GM19438 (cell line): ENCODE measurements around the gene ZDHHC6.
A peak's percentile ranks its signal among the peaks of the same experiment; 100 is the strongest.
"Not testable (repeated sequence)": the region's sequence is repeated elsewhere in the genome, so short reads cannot be mapped to it uniquely, and the experiment has no call there.

Experiments used
- ATAC-seq: cut with Tn5 transposase; IDR thresholded peaks from one replicate; pipeline ENCODE4 v1.9.1; 2021; ENCODE audit warnings: low read depth; ENCODE audit not compliant: unreplicated experiment

The ZDHHC6 gene

GRCh38 chr10:112393827-112394226 lies 52.9 kb downstream of the ZDHHC6 start:
- ATAC-seq = no peak

DNA sequence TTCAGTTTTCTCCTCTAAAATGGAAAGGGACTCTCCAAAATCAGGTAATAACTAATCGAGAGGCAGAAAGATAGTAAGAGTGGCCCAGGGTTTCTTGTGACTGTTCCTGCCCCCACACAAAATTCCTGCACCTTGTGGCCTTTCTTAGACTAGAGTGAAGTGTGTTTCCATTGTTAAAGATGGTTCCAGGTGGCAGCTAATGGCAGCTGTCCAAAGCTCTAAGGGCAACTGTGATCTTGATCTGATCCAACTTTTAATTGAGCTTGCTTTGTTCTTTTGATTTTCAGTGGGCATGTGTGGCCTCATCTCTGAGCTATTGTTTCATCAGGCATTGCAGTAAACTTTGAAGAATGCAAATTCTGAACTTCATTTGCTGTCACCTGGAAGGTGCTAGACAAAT lies 53.4 kb downstream of the ZDHHC6 start:
- ATAC-seq = no peak

- no peak for ATAC-seq
Observed at GRCh38 chr10:112390125-112390703, 56.5 kb downstream of the ZDHHC6 start.

- peak; percentile 61 for ATAC-seq
Observed at GRCh38 chr10:112389271-112389822, 57.4 kb downstream of the ZDHHC6 start.

- no peak for ATAC-seq
Observed at GRCh38 chr10:112388548-112388947, 58.2 kb downstream of the ZDHHC6 start.

- ATAC-seq = not testable (repeated sequence)
Observed at GRCh38 chr10:112388056-112388455, 58.7 kb downstream of the ZDHHC6 start.

DNA sequence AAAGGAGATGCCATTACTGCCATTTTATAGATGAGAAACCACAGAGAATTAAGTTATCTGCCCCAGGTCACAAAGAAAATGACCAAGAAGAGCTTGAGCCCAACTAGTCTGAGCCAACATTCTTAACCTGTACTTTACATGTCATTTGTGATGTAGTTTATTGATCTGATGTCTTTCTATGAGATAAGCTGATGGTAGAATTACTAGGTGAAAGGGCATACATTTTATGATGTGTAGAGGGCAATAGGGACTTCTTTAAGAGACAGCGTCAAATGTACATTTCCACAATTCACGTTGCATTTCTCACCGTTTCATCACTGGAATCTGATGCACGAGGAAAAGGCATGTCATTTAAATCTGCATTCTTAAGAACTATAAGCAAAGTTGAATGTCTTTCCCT lies 61.5 kb downstream of the ZDHHC6 start:
- ATAC-seq = no peak

DNA sequence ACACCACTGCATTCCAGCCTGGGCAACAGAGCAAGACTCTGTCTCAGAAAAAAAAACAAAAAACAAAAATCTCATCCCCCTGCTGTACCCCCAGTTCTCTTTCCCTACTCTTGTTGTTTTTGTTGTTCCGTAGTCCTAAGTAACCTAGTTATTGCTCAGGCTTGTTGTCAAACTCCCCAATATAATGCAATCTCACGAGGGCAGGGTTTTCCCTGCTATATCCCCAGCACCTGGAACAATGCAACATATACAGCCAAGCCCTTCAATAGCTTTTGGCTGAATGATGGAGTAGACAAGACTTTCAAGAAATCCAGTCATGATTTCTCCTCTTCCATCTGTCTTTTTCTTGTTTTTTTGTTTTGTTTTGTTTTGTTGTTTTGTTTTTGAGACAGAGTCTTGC lies 62.6 kb downstream of the ZDHHC6 start:
- no peak for ATAC-seq

DNA sequence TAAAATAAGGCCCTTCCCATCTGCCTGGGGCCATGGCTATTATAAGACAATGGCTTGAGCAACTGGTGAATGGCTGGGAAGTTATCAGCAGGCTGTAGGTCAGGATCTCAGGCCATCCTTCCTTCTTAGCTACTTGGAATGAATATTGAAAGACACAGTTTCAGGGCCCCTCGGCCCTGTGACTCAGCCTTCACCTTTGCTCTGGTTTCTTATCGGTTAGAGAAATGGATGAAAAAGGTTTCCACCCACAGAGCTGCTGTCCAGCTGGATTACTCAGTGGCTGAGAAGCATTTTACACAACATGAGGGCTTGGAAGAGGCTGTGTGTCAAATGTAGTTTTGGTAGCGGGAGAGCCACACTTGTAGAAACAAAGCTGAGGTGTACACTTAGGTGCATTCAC lies 63.4 kb downstream of the ZDHHC6 start:
- no peak for ATAC-seq

GRCh38 chr10:112382515-112383235 lies 64.0 kb downstream of the ZDHHC6 start:
- no peak for ATAC-seq
